ENCODE results near the gene TMEM35A.

TMEM35A gene

DNA sequence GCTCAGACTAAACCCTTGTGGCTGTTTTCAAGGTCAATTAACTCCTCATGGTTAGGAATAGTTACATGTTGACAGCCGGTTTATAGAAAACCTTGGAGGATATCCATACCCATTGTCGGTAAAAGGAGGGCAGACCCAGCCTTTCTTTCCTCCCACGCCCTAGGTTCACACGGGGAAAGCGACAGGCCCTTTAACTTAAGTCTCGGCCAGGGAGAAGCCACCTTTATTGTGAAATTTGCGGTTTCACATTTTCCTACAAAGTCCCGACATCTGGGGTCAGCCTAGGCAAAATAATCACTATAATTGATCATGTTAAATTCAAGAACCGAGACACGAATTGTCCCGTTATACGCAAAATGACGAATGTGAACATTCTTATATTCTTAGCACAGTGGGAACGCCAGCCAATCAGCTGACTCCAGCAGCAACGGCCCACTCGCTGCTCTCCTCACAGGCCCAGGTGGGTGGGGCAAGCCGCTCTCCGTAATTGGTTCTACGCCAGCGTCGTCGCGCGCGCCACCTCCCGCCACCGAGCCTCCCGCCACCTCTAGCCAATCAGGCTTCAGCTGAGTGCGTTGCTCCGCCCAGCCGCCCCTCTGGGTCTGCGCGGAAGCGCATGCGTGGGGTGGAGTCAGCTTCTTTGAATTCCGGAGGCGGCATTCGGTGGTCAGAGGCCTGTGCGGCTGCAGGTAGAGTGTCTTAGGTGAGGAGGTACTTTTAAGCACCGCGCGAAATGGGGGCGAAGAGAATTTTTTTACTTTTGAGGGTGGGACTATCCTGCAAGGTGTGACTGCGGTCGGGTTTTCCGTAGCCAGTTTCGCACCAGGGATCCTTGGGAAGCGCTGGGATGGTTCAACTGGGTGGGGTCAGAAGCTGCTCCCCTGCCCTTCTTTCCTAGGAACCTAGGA lies 19.1 kb downstream of the TMEM35A start, which contains the start of gene CENPI:
CENPI (plus strand) TSS at position 659 of the 908 bp plus-strand sequence. CDS start 2,867 bp downstream, outside the sequence.
- peak within 1 kb of the TSS; percentile 95 for H3K4me3 ChIP-seq (ENCODE audit: insufficient read depth, low read length, poor library complexity, severe bottlenecking)
- no peaks in the 10 kb centered on the region for H3K36me3 ChIP-seq (ENCODE audit: low read length)
- no peaks in the 10 kb centered on the region for H3K9me3 ChIP-seq (ENCODE audit: insufficient read depth, low read length)
- no peaks in the 10 kb centered on the region for H3K27me3 ChIP-seq (ENCODE audit: low read length)
- no peaks in the 10 kb centered on the region for H3F3A ChIP-seq (ENCODE audit: insufficient read depth)
- H3K4me2 ChIP-seq (ENCODE audit: low read depth, low read length, poor library complexity, severe bottlenecking), result peak within 1 kb of the TSS; percentile 94
- peak within 1 kb of the TSS; percentile 89 for H3K9ac ChIP-seq (ENCODE audit: low read length)
- peaks cover 17% of the 10 kb centered on the region for H3K79me2 ChIP-seq (ENCODE audit: insufficient read depth, low read length)
- H4K20me1 ChIP-seq (ENCODE audit: low read depth, low read length), result no peaks in the 10 kb centered on the region
- peak within 1 kb of the TSS; percentile 62 for H3K27ac ChIP-seq (ENCODE audit: low read depth, low read length)
- H3K9me2 ChIP-seq (replicated peaks; ENCODE audit: insufficient read depth, low read length), result no peaks in the 10 kb centered on the region
- TF ChIP-seq, protein P1, sequence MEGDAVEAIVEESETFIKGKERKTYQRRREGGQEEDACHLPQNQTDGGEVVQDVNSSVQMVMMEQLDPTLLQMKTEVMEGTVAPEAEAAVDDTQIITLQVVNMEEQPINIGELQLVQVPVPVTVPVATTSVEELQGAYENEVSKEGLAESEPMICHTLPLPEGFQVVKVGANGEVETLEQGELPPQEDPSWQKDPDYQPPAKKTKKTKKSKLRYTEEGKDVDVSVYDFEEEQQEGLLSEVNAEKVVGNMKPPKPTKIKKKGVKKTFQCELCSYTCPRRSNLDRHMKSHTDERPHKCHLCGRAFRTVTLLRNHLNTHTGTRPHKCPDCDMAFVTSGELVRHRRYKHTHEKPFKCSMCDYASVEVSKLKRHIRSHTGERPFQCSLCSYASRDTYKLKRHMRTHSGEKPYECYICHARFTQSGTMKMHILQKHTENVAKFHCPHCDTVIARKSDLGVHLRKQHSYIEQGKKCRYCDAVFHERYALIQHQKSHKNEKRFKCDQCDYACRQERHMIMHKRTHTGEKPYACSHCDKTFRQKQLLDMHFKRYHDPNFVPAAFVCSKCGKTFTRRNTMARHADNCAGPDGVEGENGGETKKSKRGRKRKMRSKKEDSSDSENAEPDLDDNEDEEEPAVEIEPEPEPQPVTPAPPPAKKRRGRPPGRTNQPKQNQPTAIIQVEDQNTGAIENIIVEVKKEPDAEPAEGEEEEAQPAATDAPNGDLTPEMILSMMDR (IDR thresholded peaks at IDR 0.05; ENCODE audit: insufficient read depth, low read length, poor library complexity, severe bottlenecking), result no peak
- peak within 1 kb of the TSS; percentile 80 for H2AFZ ChIP-seq (ENCODE audit: low read depth, low read length, severe bottlenecking)

DNA sequence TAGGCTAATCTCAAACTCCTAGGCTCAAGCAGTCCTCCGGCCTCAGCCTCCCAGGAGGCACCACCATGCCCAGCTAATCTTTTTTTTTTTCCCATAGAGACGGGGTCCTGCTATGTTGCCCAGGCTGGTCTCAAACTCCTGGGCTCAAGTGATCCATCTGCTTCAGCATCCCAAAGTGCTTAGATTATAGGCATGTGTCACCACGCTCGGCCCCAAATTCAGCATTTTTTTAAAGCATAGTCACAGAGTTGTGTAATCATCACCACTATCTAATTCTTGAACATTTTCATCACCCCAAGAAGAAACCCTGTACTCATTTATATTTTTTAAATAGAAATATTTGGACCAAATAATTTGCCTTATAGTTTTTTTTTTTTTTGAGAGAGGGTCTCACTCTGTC lies 29.6 kb downstream of the TMEM35A start:
- Histone ChIP-seq H3K27ac (ENCODE audit: low read depth, low read length) (no peak overlapping the region), H3K9ac (ENCODE audit: low read length) (no peak overlapping the region), H3K36me3 (ENCODE audit: low read length) (peaks cover 9% of the 10 kb centered on the region; the same call in 1 of the 2 replicates), H3K4me3 (ENCODE audit: insufficient read depth, low read length, poor library complexity, severe bottlenecking) (no peak overlapping the region), H2AFZ (ENCODE audit: low read depth, low read length, severe bottlenecking) (no peak overlapping the region), H3F3A (ENCODE audit: insufficient read depth) (no peaks in the 10 kb centered on the region), H3K27me3 (ENCODE audit: low read length) (no peaks in the 10 kb centered on the region), H3K9me2 (replicated peaks; ENCODE audit: insufficient read depth, low read length) (no peaks in the 10 kb centered on the region), H4K20me1 (ENCODE audit: low read depth, low read length) (no peaks in the 10 kb centered on the region), H3K9me3 (ENCODE audit: insufficient read depth, low read length) (no peaks in the 10 kb centered on the region), H3K4me2 (ENCODE audit: low read depth, low read length, poor library complexity, severe bottlenecking) (no peak overlapping the region), H3K79me2 (ENCODE audit: insufficient read depth, low read length) (no peaks in the 10 kb centered on the region)
- no peak for TF ChIP-seq EZH2phosphoT487 (conservative IDR thresholded peaks at IDR 0.05; ENCODE audit: low read length)
- TF ChIP-seq, protein P1 (IDR thresholded peaks at IDR 0.05; ENCODE audit: insufficient read depth, low read length, poor library complexity, severe bottlenecking), result no peak

DNA sequence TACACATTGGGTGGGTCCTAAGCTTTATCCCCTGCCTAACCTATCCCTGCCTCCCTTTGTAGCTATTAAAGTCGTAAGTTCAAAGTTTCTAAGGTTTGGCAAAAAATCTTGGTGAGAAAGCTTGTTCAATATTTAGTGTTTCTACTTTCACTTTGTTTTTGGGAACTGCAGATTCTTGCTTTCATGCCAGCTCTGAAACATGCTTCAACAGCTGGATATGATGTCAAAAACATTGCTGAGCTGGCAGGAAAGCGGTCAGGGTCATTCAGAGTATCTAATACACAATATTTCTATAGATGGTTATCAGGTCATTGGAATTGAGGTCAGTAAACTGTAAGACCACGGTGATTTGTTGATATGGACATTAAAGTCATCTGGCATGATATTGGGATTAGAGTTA lies 39.0 kb downstream of the TMEM35A start:
- no peak overlapping the region for H2AFZ ChIP-seq (ENCODE audit: low read depth, low read length, severe bottlenecking)

More for the DNA sequence above, 39.0 kb downstream of the TMEM35A start:
- H3K4me3 ChIP-seq (ENCODE audit: insufficient read depth, low read length, poor library complexity, severe bottlenecking), result no peak overlapping the region
- H3K79me2 ChIP-seq (ENCODE audit: insufficient read depth, low read length), result no peaks in the 10 kb centered on the region
- H3K36me3 ChIP-seq (ENCODE audit: low read length), result no peaks in the 10 kb centered on the region
- no peaks in the 10 kb centered on the region for H3K27me3 ChIP-seq (ENCODE audit: low read length)
- H3K27ac ChIP-seq (ENCODE audit: low read depth, low read length), result no peak overlapping the region
- TF ChIP-seq, protein P1 (IDR thresholded peaks at IDR 0.05; ENCODE audit: insufficient read depth, low read length, poor library complexity, severe bottlenecking), result no peak
- TF ChIP-seq EZH2phosphoT487 (conservative IDR thresholded peaks at IDR 0.05; ENCODE audit: low read length), result no peak
- no peaks in the 10 kb centered on the region for H4K20me1 ChIP-seq (ENCODE audit: low read depth, low read length)
- H3F3A ChIP-seq (ENCODE audit: insufficient read depth), result no peaks in the 10 kb centered on the region
- no peaks in the 10 kb centered on the region for H3K9me3 ChIP-seq (ENCODE audit: insufficient read depth, low read length)
- no peak overlapping the region for H3K4me2 ChIP-seq (ENCODE audit: low read depth, low read length, poor library complexity, severe bottlenecking)
- no peaks in the 10 kb centered on the region for H3K9me2 ChIP-seq (replicated peaks; ENCODE audit: insufficient read depth, low read length)
- H3K9ac ChIP-seq (ENCODE audit: low read length), result no peak overlapping the region
